GM19351 (cell line): ENCODE data around the gene DHRS11.

Experiments used
- ATAC-seq: cut with Tn5 transposase; IDR thresholded peaks from one replicate; pipeline ENCODE4 v1.9.1; 2021; ENCODE audit warnings: mild to moderate bottlenecking, moderate library complexity; ENCODE audit not compliant: unreplicated experiment

The DHRS11 gene

DNA sequence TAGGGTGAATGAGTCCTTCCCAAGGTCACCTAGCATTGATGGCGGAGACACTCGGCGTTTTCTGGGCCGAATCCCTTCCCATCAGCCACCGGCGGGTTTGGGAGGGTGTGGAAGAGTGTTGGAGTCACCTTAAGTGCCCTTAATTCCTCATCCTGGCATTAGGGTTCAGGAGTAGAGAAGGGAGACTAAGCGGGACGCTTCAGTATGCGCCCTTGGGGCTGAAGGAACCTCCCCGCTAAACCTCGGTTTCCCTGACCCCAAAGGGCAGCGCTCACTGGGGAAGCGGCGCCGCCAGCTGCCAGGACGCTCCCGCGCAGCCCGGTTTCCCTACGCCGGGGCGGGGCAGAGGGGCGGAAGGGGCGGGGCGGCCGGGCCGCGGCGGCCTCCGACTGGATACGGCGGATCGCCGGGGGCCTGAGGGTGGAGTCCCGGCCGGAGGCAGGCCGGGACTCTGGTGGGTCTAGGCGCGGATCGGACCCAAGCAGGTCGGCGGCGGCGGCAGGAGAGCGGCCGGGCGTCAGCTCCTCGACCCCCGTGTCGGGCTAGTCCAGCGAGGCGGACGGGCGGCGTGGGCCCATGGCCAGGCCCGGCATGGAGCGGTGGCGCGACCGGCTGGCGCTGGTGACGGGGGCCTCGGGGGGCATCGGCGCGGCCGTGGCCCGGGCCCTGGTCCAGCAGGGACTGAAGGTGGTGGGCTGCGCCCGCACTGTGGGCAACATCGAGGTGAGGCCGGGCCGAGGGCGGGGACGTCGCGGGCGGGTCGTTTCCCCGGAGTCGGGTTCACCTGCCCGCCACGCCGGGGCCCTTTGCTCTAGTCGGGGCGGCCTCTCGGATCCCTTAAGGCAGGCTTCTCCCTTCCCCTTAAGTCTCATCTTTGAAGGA lies at the start of gene DHRS11:
DHRS11 (plus strand) TSS at position 446 of the 882 bp plus-strand sequence; CDS start at position 577, 131 bp downstream.
- peak; percentile 83 for ATAC-seq

DNA sequence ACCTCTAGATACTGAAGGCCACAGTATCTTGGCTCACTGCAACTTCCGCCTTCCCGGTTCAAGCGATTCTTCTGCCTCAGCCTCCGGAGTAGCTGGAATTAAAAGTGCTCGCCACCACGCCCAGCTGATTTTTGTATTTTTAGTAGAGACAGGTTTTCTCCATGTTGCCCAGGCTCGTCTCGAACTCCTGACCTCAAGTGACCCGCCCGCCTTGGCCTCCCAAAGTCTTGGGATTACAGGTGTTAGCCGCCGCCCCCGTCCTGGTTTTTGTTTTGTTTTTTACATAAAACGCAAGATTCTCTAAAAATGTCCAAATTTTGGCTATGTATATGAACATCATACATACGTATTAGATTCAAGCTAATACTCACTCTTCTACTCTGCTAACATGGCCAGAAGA lies 48.9 kb upstream of the DHRS11 start:
- no peak for ATAC-seq

GRCh38 chr17:36544044-36544306 lies 47.7 kb upstream of the DHRS11 start:
- no peak for ATAC-seq

DNA sequence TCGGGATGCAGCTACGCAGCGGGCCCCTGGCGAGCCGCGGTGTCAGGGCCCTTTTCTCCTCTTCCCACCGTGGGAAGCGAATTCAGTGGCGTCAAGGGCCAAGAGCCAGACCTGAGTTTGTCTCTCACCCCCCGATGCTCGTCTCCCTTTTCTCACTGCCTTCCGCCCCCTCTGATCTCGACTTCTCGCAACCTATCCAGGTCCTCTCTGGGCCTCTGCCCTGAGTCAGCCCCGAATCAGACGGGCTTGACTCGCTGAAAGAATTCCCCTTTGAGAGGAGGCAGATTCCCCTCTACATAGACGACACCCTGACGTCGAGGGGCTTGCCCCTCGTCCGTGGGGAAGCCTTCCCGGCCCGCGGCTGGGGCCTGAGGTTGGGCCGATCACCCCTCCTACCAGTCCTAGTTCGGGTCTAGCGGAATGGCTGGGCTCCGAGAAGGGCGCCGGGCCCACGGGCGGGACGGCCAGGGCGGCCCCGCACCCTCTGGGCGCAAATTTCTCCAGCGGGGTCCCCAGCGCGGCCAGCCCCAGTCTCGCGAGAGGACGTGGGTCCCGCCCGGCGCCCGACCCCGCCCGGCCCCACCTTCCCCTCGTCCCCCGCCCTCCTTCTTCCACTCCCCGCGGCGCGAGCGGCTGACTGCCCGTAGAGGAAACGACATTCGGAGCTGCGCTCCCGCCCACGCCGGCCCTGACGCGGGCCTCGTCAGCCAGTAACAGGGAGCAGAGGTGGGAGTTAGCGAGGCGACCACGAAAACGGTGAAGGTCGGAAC lies 47.2 kb upstream of the DHRS11 start, which contains the start of gene GGNBP2:
GGNBP2 (plus strand) TSS at position 613 of the 770 bp plus-strand sequence. CDS start 806 bp downstream, outside the sequence.
- peak; percentile 53 for ATAC-seq

- peak; percentile 23 for ATAC-seq
These were observed 46.6 kb upstream of the DHRS11 start for GRCh38 chr17:36545077-36545464.

DNA sequence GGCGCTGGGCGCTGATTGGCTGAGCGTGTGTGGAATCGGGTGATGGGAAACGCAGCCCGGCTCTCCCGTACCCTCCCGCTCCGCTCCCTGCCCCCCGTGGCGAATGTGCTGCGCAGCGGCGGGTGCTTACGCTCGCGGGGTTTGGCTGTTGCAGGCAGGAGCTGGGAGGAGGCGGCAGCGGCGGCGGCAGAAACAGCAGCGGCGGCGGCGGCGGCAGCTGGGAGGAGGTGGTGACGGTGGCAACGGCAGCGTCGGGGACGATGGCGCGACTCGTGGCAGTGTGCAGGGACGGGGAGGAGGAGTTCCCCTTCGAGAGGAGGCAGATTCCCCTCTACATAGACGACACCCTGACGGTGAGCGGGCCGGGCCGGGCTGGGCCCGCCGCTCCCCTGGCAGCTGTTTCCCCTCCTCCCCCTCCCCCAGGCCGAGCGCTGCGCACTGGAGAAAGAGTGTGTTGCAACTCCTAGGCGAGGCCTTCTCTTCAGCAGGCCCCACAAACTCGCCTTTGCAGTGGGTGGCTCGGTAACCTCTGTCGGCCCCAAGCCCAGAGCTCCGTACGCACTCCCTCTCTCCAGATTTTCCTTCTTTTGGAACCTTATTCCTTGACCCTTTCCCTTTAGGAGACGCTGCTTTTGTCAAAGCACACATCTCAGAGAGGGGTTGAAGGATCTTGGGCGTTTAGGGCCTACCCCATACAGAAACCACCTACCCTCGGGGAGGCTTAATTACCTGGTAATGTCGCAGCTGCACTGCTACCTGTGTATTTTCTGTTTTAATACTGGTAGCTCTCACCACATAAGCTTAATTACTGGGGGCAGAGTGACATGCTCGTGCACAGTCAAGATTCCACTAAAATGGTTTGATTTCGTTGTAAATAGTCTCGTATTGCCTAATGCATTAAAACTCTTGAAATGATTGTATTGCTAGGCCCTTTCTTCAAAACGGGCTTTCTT lies 45.9 kb upstream of the DHRS11 start:
- ATAC-seq: peak; percentile 68

DNA sequence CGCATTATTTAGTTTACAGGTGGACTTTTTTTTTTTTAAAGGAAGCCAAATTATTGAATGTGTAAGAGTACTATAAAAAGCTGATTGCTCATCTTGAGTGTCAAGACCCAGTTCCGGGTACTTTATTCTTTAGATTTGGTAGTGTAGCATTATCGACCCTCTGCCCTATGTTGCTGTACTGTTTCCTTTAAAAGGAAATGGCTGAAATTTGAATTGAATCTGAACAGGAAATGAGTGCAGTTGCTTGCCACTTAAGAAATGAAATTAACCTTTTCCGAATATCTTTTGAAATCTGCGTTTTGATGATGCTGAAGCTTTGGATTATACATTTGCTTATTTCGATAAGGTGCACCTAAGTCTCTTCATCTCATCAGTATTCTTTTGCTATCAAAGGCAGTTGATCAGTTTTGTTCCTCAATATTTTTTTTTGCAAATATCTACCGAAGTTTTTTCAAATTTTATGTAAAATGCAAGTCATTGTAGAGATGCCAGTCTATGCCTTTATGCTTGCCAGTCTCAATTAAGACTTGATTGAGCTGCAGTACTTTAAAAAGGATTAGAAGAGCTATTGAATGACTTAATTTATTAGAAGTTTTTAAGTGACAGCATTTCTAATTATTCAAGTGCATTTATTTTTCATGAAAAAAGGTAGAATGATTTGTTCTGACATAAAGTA lies 45.1 kb upstream of the DHRS11 start:
- ATAC-seq: no peak

- ATAC-seq: no peak
These were observed 43.9 kb upstream of the DHRS11 start for GRCh38 chr17:36547776-36548175.

GRCh38 chr17:36550491-36551417 lies 40.9 kb upstream of the DHRS11 start:
- ATAC-seq: no peak

DNA sequence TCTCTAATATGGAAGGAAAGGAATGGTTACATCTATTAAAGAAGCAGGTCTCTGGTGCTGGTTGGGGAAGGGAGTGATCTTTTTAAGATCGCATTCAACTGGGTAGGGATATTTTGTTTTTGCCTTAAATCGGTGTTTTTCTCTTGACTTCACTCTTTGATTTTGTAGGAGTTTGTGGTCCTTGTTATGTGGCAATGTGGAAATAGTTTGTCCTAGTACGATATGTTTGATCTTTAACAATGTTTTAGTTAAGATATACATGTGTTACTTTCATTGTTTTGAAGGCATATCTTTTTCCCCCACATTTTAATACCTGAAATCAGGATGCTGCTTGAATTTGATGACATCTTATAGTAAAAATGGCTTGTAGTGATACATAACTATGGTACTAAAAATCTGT lies 38.2 kb upstream of the DHRS11 start:
- no peak for ATAC-seq

GRCh38 chr17:36566081-36566480 lies 25.6 kb upstream of the DHRS11 start:
- no peak for ATAC-seq

GRCh38 chr17:36575028-36575427 lies 16.7 kb upstream of the DHRS11 start:
- ATAC-seq: no peak

GRCh38 chr17:36576793-36577192 lies 14.9 kb upstream of the DHRS11 start:
- ATAC-seq: no peak

GRCh38 chr17:36578671-36579070 lies 13.0 kb upstream of the DHRS11 start:
- no peak for ATAC-seq

DNA sequence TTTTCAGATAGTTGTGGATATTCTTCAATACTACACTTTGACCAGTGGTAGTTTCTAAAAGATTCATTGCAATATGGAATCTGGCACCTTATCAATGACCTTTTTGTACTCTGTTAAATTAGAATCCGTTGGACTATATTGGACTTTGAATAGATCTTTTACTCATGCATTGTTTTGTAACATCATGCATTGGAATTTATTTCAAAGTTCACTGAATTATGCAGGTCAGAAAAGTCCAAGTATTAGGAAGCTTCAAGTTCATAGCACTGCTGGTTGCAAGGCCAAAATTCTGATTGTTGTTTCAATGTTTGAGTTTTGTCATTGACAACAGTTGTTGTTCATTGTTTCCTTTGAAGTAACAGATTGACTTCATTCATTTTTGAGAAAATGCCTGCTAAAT lies 7.9 kb upstream of the DHRS11 start:
- ATAC-seq: no peak

- ATAC-seq: no peak
These were observed 5.5 kb upstream of the DHRS11 start for GRCh38 chr17:36586138-36586537.

DNA sequence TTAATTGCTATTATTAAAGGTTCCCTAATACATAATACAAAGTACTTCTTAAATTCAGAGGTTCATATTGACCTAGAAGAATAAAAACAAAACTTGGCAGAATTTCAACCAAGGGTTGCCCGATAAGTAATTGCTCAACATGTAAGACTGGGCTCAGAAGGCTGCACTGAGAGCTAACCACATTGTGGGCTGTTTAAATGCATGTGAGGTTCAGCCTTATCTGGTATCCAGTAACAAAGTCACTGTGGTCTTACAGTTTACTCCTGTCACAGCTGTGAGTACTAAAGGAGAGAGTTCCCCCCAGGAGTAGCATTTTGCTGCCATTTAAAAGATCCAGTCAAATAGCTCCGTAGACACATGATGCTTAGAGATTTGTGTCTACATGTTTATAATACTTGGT lies 1.6 kb upstream of the DHRS11 start:
- no peak for ATAC-seq

- ATAC-seq: peak; percentile 16
These were observed 637 bp downstream of the DHRS11 start for GRCh38 chr17:36592316-36592715.

GRCh38 chr17:36592716-36593321 lies 1.1 kb downstream of the DHRS11 start:
- no peak for ATAC-seq
